A549 (cell line): ENCODE results near the gene GPRIN1.

Source experiments
- BHLHE40 ChIP-seq: IDR thresholded peaks from 2 replicates; pipeline ENCODE4 v1.6.1; 2012; ENCODE audit warnings: low read depth, low read length, inconsistent platforms
- CHD4 ChIP-seq: fragments of 200-600 bp; sonication (generic); IDR thresholded peaks from 2 replicates; pipeline ENCODE4 v1.6.1; 2016; ENCODE audit warnings: antibody characterized with exemption, mild to moderate bottlenecking, borderline replicate concordance
- ESRRA ChIP-seq: fragments of 150-350 bp; IDR thresholded peaks from 2 replicates; pipeline ENCODE4 v1.6.1; 2014; ENCODE audit warnings: mild to moderate bottlenecking, low read length, borderline replicate concordance
- FOSL2 ChIP-seq, 2 experiments: fragments of 450-650 bp in 1 of 2; fragments of >200 bp in 1 of 2; sonication (Bioruptor Twin) in 1 of 2; formaldehyde crosslinking; IDR thresholded peaks; 2 replicates each; pipeline versions ENCODE4 v1.5.0 to v1.6.1; 2016 to 2020; ENCODE audit warnings: mild to moderate bottlenecking in 1 of 2, moderate library complexity in 1 of 2
- HOXA7 ChIP-seq: fragments of 250-450 bp; sonication (Bioruptor Pico); IDR thresholded peaks from 2 replicates; pipeline ENCODE4 v1.5.0; 2020; ENCODE audit warnings: mild to moderate bottlenecking, moderate library complexity
- NR3C1 ChIP-seq: fragments of >200 bp; sonication (Bioruptor Twin); formaldehyde crosslinking; IDR thresholded peaks from 3 replicates; pipeline ENCODE4 v1.6.1; 2017
- PHF8 ChIP-seq: fragments of 200-600 bp; sonication (generic); IDR thresholded peaks from 2 replicates; pipeline ENCODE4 v1.6.1; 2016; ENCODE audit warnings: low read depth, mild to moderate bottlenecking, antibody characterized with exemption, moderate library complexity, borderline replicate concordance
- POLR2A ChIP-seq: IDR thresholded peaks from 2 replicates; pipeline ENCODE4 v1.6.1; 2012; ENCODE audit warnings: mild to moderate bottlenecking, low read length
- RAD21 ChIP-seq, 2 experiments: fragments of >200 bp in 1 of 2; sonication (Bioruptor Twin) in 1 of 2; formaldehyde crosslinking in 1 of 2; IDR thresholded peaks in 1 of 2; conservative IDR thresholded peaks in 1 of 2; 2 replicates in 1 of 2; 3 replicates in 1 of 2; pipeline ENCODE4 v1.6.1; 2012 to 2018; ENCODE audit warnings: inconsistent platforms in 1 of 2
- RARB ChIP-seq: fragments of 250-450 bp; sonication (Bioruptor Pico); IDR thresholded peaks from 2 replicates; pipeline ENCODE4 v1.8.0; 2021; ENCODE audit warnings: mild to moderate bottlenecking, moderate library complexity
- TF ChIP-seq, protein P1 (sequence below): IDR thresholded peaks from 2 replicates; pipeline ENCODE4 v1.6.1; 2012
- TF ChIP-seq, protein P2 (sequence below): fragments of >200 bp; sonication (Bioruptor Twin); formaldehyde crosslinking; IDR thresholded peaks from 3 replicates; pipeline ENCODE4 v1.5.1; 2016
- TF ChIP-seq, protein P3 (sequence below): fragments of 150-350 bp; IDR thresholded peaks from 2 replicates; pipeline ENCODE4 v1.6.1; 2014; ENCODE audit warnings: low read depth, mild to moderate bottlenecking, low read length
- TF ChIP-seq, protein P4 (sequence below): fragments of 250-450 bp; sonication (Bioruptor Pico); IDR thresholded peaks from 2 replicates; pipeline ENCODE4 v1.5.0; 2021; ENCODE audit warnings: mild to moderate bottlenecking, moderate library complexity, borderline replicate concordance

DNA sequence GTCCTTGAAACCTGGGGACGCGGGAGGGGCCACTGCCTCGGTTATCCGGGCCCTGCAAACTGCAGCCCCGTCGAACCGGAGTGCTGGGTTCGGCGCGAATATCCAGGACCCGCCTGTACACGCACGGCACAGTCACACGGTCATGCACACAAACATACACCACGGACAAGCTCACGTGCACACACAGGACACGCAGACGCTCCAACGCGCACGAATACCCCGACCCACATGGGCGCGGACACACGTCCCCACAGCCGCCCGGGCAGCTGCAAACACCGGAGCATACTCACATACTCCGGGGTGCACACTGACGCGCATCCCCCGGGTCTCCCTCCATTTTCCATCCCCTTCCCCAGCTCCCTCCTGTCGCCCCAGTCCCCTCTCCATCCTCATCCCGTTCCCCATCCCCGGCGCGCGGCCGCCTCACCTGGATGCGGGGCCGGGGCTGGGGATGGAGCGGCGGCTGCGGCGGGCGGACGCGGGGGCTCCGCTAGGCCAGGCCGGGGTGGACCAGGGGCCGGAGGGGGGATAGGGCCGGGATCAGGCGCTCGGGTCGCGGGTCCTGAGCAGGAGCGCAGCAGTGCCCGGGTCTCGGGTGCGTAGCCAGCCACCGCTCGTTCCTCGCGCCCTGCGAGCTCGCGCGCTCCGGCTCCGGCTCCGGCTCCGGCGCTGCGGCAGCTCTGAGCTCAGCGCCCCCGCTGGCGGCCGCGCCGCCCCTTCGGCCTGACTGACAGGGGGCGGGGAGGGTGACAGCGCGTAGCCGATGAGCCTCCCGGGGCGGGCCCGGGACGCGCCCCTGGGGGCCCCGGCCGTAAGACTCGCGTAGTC is 20.1 kb upstream of the GPRIN1 start, which contains the start of the genes EIF4E1B and SNCB:
- TF ChIP-seq PHF8 (no peak), RAD21 (conservative IDR thresholded peaks at IDR 0.05 in 1 of 2, IDR thresholded peaks at IDR 0.05 in 1 of 2) (no peak), CHD4 (no peak), RARB (no peak), ESRRA (no peak), NR3C1 (no peak), BHLHE40 (no peak), POLR2A (no peak), FOSL2 (IDR thresholded peaks at IDR 0.05) (no peak), FOSL2 (CRISPR knock-in tag; IDR thresholded peaks at IDR 0.05) (no peak), HOXA7 (CRISPR knock-in tag) (no peak)
- TF ChIP-seq, protein P1, sequence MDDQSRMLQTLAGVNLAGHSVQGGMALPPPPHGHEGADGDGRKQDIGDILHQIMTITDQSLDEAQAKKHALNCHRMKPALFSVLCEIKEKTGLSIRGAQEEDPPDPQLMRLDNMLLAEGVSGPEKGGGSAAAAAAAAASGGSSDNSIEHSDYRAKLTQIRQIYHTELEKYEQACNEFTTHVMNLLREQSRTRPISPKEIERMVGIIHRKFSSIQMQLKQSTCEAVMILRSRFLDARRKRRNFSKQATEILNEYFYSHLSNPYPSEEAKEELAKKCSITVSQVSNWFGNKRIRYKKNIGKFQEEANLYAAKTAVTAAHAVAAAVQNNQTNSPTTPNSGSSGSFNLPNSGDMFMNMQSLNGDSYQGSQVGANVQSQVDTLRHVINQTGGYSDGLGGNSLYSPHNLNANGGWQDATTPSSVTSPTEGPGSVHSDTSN, result peak; percentile 64; the same call in 1 of the 2 replicates
- TF ChIP-seq, protein P2, sequence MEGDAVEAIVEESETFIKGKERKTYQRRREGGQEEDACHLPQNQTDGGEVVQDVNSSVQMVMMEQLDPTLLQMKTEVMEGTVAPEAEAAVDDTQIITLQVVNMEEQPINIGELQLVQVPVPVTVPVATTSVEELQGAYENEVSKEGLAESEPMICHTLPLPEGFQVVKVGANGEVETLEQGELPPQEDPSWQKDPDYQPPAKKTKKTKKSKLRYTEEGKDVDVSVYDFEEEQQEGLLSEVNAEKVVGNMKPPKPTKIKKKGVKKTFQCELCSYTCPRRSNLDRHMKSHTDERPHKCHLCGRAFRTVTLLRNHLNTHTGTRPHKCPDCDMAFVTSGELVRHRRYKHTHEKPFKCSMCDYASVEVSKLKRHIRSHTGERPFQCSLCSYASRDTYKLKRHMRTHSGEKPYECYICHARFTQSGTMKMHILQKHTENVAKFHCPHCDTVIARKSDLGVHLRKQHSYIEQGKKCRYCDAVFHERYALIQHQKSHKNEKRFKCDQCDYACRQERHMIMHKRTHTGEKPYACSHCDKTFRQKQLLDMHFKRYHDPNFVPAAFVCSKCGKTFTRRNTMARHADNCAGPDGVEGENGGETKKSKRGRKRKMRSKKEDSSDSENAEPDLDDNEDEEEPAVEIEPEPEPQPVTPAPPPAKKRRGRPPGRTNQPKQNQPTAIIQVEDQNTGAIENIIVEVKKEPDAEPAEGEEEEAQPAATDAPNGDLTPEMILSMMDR, result no peak
- TF ChIP-seq, protein P3, sequence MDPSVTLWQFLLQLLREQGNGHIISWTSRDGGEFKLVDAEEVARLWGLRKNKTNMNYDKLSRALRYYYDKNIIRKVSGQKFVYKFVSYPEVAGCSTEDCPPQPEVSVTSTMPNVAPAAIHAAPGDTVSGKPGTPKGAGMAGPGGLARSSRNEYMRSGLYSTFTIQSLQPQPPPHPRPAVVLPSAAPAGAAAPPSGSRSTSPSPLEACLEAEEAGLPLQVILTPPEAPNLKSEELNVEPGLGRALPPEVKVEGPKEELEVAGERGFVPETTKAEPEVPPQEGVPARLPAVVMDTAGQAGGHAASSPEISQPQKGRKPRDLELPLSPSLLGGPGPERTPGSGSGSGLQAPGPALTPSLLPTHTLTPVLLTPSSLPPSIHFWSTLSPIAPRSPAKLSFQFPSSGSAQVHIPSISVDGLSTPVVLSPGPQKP, result no peak
- TF ChIP-seq, protein P4, sequence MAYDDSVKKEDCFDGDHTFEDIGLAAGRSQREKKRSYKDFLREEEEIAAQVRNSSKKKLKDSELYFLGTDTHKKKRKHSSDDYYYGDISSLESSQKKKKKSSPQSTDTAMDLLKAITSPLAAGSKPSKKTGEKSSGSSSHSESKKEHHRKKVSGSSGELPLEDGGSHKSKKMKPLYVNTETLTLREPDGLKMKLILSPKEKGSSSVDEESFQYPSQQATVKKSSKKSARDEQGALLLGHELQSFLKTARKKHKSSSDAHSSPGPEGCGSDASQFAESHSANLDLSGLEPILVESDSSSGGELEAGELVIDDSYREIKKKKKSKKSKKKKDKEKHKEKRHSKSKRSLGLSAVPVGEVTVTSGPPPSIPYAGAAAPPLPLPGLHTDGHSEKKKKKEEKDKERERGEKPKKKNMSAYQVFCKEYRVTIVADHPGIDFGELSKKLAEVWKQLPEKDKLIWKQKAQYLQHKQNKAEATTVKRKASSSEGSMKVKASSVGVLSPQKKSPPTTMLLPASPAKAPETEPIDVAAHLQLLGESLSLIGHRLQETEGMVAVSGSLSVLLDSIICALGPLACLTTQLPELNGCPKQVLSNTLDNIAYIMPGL (CRISPR knock-in tag), result no peak
